Thoracic aorta (tissue), 2 donors: ENCODE results near the gene BET1L. TPM values are rescaled to one million over a fixed set of nuclear protein-coding genes. Genes with fewer than 3 reads are reported as not detected.
"Not testable (repeated sequence)": the region's sequence is repeated elsewhere in the genome, so short reads cannot be mapped to it uniquely, and the experiment has no call there.

Experiments used
- ATAC-seq: fragments of 150-250 bp; one replicate; pipeline ENCODE4 v1.8.0; 2017; ENCODE audit warnings: low read depth; ENCODE audit not compliant: insufficient number of reproducible peaks, low FRiP score
- DNase-seq: peaks from one replicate; pipeline ENCODE4 v3.0.0-alpha.2; 2020; ENCODE audit warnings: low spot score
- H3K27ac ChIP-seq, 2 donors: fragments of 200-600 bp; sonication (generic); 1 replicate in 1 of 2; 2 replicates in 1 of 2; pipeline ENCODE4 v1.5.1; 2016; ENCODE audit warnings: mild to moderate bottlenecking in 2 of 2, moderate library complexity in 2 of 2
- H3K27me3 ChIP-seq: fragments of 200-600 bp; sonication (generic); replicated peaks from 2 replicates; pipeline ENCODE4 v1.6.0; 2016; ENCODE audit warnings: mild to moderate bottlenecking; ENCODE audit not compliant: insufficient read depth
- H3K36me3 ChIP-seq: fragments of 200-600 bp; sonication (generic); one replicate; pipeline ENCODE4 v1.5.1; 2016
- H3K4me1 ChIP-seq, 2 donors: fragments of 200-600 bp; sonication (generic); 1 replicate in 1 of 2; 2 replicates in 1 of 2; pipeline versions ENCODE4 v1.5.1 to v1.6.0; 2016; ENCODE audit warnings: low read depth in 2 of 2, mild to moderate bottlenecking in 1 of 2; ENCODE audit not compliant: control insufficient read depth in 1 of 2
- H3K4me3 ChIP-seq: fragments of 200-600 bp; sonication (generic); 2 replicates; pipeline ENCODE4 v1.5.1; 2016; ENCODE audit warnings: mild to moderate bottlenecking
- H3K9me3 ChIP-seq: fragments of 200-600 bp; sonication (generic); 2 replicates; pipeline ENCODE4 v1.5.1; 2016
- CTCF ChIP-seq: fragments of 200-600 bp; sonication (generic); IDR thresholded peaks from one replicate; pipeline ENCODE4 v1.5.1; 2019; ENCODE audit warnings: antibody characterized with exemption
- total RNA-seq, 2 donors: library from RNA; depleted of rRNA; stranded (reverse); fragments of >200 nt; gene quantifications; one replicate each; pipeline versions ENCODE4 v1.1.0 to v1.2.3, GENCODE V29; 2016

Gene BET1L
- total RNA-seq, 2 donors from 2014 or later: 38.7 to 42.7 TPM

GRCh38 chr11:189843-190311 lies 17.3 kb downstream of the BET1L start:
- peak; percentile 19 for TF ChIP-seq CTCF
- peak; percentile 36 for ATAC-seq
- H3K36me3 ChIP-seq, H3K4me1 ChIP-seq, H3K4me3 ChIP-seq, H3K27me3 ChIP-seq, H3K27ac ChIP-seq, H3K9me3 ChIP-seq, DNase-seq: not testable (repeated sequence)

GRCh38 chr11:189200-189783 lies 17.9 kb downstream of the BET1L start:
- not testable (repeated sequence) for H3K4me1 ChIP-seq, DNase-seq, H3K9me3 ChIP-seq, H3K4me3 ChIP-seq, H3K27ac ChIP-seq, H3K36me3 ChIP-seq, H3K27me3 ChIP-seq
- peak; percentile 28 for ATAC-seq

- H3K4me1 ChIP-seq, DNase-seq, H3K9me3 ChIP-seq, H3K36me3 ChIP-seq, H3K27ac ChIP-seq, H3K27me3 ChIP-seq, ATAC-seq, H3K4me3 ChIP-seq: not testable (repeated sequence)
- TF ChIP-seq CTCF: peak; percentile 23
Measured at GRCh38 chr11:180242-180641, 27.0 kb downstream of the BET1L start.

Other genes starting within 250 kb of the BET1L start
- not detected for gene SCGB1C1, start 14.3 kb downstream of the BET1L start, total RNA-seq
- 100 to 1,000 TPM in 1 of 2 donors, 10 to 100 TPM in 1; 79.4 to 102 TPM for gene RIC8A, start 309 bp upstream of the BET1L start, total RNA-seq
- gene SIRT3, start 28.9 kb upstream of the BET1L start, total RNA-seq: 10 to 100 TPM; 16.1 to 22.0 TPM
- 10 to 100 TPM; 79.6 to 90.8 TPM for gene PSMD13, start 29.6 kb upstream of the BET1L start, total RNA-seq
- 1 to 10 TPM; 5.6 to 6.6 TPM for gene NLRP6, start 71.0 kb upstream of the BET1L start, total RNA-seq
- gene PGGHG, start 81.7 kb upstream of the BET1L start, total RNA-seq: 10 to 100 TPM; 54.2 to 68.8 TPM
- not detected for gene IFITM5, start 92.1 kb upstream of the BET1L start, total RNA-seq
- 100 to 1,000 TPM; 275 to 477 TPM for gene IFITM2, start 100.4 kb upstream of the BET1L start, total RNA-seq
- 100 to 1,000 TPM; 182 to 220 TPM for gene IFITM1, start 106.6 kb upstream of the BET1L start, total RNA-seq
- gene IFITM3, start 113.5 kb upstream of the BET1L start, total RNA-seq: 100 to 1,000 TPM; 275 to 514 TPM
- 1 to 10 TPM in 1 of 2 donors, under 1 TPM in 1; 0.78 to 3.7 TPM for gene B4GALNT4, start 162.1 kb upstream of the BET1L start, total RNA-seq
- gene PKP3, start 186.8 kb upstream of the BET1L start, total RNA-seq: 1 to 10 TPM; 2.0 to 5.9 TPM
- 10 to 100 TPM; 24.9 to 36.8 TPM for gene SIGIRR, start 207.6 kb upstream of the BET1L start, total RNA-seq
- 1 to 10 TPM in 1 of 2 donors, under 1 TPM in 1; 0.68 to 2.7 TPM for gene ANO9, start 234.6 kb upstream of the BET1L start, total RNA-seq
- 10 to 100 TPM; 34.0 to 34.7 TPM for gene PTDSS2, start 242.9 kb upstream of the BET1L start, total RNA-seq